Mammary epithelial cell (primary cell): ENCODE results near the gene PPP1R13B.

ENCODE experiments used
- EZH2 ChIP-seq: IDR thresholded peaks from 2 replicates; pipeline ENCODE4 v1.6.1; 2012; ENCODE audit warnings: low read length, inconsistent platforms, borderline replicate concordance
- TF ChIP-seq, protein P1 (sequence below), 2 donors: IDR thresholded peaks in 1 of 2; conservative IDR thresholded peaks in 1 of 2; 2 replicates each; pipeline ENCODE4 v1.5.1; 2011 to 2012; ENCODE audit warnings: inconsistent platforms in 2 of 2, low read length in 2 of 2, mild to moderate bottlenecking in 2 of 2, control low read depth in 1 of 2, low read depth in 1 of 2; ENCODE audit not compliant: insufficient read depth in 1 of 2; ENCODE audit errors: extremely low read depth in 1 of 2

DNA sequence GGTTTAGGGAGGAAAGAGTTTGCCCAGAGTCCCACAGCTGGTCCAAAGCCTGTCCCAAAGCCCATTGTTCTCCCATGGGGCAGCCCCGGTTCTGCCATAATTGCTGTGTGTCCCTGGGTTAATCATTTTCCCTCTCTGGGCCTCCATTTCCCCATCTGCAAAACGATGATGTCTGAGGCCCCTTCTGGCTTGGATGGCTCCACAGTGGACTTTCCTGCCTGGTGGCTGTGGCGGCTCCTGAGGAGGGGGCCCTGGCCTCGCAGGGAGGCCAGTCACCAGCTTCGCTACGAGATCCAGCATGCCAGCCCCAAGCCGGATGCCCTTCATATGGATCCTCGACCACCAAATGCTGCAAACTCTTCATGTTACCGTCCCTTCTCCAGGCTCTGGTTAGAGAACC lies 37.5 kb upstream of the PPP1R13B start:
- TF ChIP-seq, protein P1, sequence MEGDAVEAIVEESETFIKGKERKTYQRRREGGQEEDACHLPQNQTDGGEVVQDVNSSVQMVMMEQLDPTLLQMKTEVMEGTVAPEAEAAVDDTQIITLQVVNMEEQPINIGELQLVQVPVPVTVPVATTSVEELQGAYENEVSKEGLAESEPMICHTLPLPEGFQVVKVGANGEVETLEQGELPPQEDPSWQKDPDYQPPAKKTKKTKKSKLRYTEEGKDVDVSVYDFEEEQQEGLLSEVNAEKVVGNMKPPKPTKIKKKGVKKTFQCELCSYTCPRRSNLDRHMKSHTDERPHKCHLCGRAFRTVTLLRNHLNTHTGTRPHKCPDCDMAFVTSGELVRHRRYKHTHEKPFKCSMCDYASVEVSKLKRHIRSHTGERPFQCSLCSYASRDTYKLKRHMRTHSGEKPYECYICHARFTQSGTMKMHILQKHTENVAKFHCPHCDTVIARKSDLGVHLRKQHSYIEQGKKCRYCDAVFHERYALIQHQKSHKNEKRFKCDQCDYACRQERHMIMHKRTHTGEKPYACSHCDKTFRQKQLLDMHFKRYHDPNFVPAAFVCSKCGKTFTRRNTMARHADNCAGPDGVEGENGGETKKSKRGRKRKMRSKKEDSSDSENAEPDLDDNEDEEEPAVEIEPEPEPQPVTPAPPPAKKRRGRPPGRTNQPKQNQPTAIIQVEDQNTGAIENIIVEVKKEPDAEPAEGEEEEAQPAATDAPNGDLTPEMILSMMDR (conservative IDR thresholded peaks at IDR 0.05 in 1 of 2, IDR thresholded peaks at IDR 0.05 in 1 of 2; ENCODE audit: extremely low read depth in 1 of 2, insufficient read depth in 1 of 2, low read depth in 1 of 2, low read length in 2 of 2) = no peak
- TF ChIP-seq EZH2 = no peak
